T-helper 2 cell treated with Interferon-gamma antibody and Interleukin-4, amounts not matched to agents 100 ng/mL and 5 ng/mL, for 36 hours (primary cell): ENCODE data around the gene LRRC17. TPM values are rescaled to one million over a fixed set of nuclear protein-coding genes. Genes with fewer than 3 reads are reported as not detected.

Source experiments
- intact Hi-C: fragments of 100-400 bp; cut with micrococcal nuclease; formaldehyde crosslinking; loops from one replicate; pipeline ENCODE4 v1.15.1; 2023
- total RNA-seq: library from RNA; stranded (reverse); gene quantifications from 2 replicates; pipeline ENCODE4 v1.2.3, GENCODE V29; 2022

LRRC17 gene
- total RNA-seq, 1 donor from 2014 or later = 0.16 TPM

- intact Hi-C loops = no loop called here
These were observed 72.5 kb downstream of the LRRC17 start for GRCh38 chr7:102985176-102985783.

- intact Hi-C loops = no loop called here
These were observed 75.3 kb downstream of the LRRC17 start for GRCh38 chr7:102988088-102988487.

GRCh38 chr7:102988631-102989560 lies 76.1 kb downstream of the LRRC17 start:
- intact Hi-C loops = no loop called here

- intact Hi-C loops = no loop called here
These were observed 77.8 kb downstream of the LRRC17 start for GRCh38 chr7:102990642-102991041.

- intact Hi-C loops = no loop called here
These were observed 78.3 kb downstream of the LRRC17 start for GRCh38 chr7:102991077-102991539.

GRCh38 chr7:102991540-102992214 lies 78.9 kb downstream of the LRRC17 start:
- intact Hi-C loops = no loop called here

GRCh38 chr7:102992509-102992937 lies 79.7 kb downstream of the LRRC17 start:
- intact Hi-C loops = no loop called here

- intact Hi-C loops = no loop called here
These were observed 80.3 kb downstream of the LRRC17 start for GRCh38 chr7:102992938-102993717.

GRCh38 chr7:102993718-102994029 lies 80.9 kb downstream of the LRRC17 start:
- intact Hi-C loops = no loop called here

GRCh38 chr7:102994567-102994966 lies 81.8 kb downstream of the LRRC17 start:
- intact Hi-C loops = no loop called here

Other genes with a start within 250 kb of the LRRC17 start
- gene POLR2J2, start 241.3 kb upstream of the LRRC17 start, total RNA-seq = 19.0 and 20.8 TPM in 2 replicates
- gene FAM185A, start 164.0 kb upstream of the LRRC17 start, total RNA-seq = 8.2 and 8.3 TPM in 2 replicates
- gene FBXL13, start 161.8 kb downstream of the LRRC17 start, total RNA-seq = not detected in 2 replicates
- gene ARMC10, start 162.1 kb downstream of the LRRC17 start, total RNA-seq = 33.8 and 37.9 TPM in 2 replicates
- gene NAPEPLD, start 236.1 kb downstream of the LRRC17 start, total RNA-seq = 12.7 and 13.2 TPM in 2 replicates